NCI-H524 treated with DMSO at 0.1 percent for 48 hours (cell line): ENCODE data around the gene ERP29.
"Not testable (repeated sequence)": the region's sequence is repeated elsewhere in the genome, so short reads cannot be mapped to it uniquely, and the experiment has no call there.

ENCODE experiments used
- DNase-seq: peaks from one replicate; lab custom pipeline; 2025; lab: John Stamatoyannopoulos, UW

ERP29 gene

GRCh38 chr12:112012775-112013600, at the start of gene ERP29, which contains the start of gene TMEM116:
ERP29 (plus strand) TSS chr12:112013426; CDS start chr12:112013466, 40 bp downstream.
TMEM116 (minus strand) TSS chr12:112013165; CDS start chr12:112005270, 7,895 bp downstream.
- peak; percentile 62 for DNase-seq

GRCh38 chr12:111964935-111965334, 48.3 kb upstream of the ERP29 start:
- DNase-seq = no peak

- no peak for DNase-seq
These were observed 41.4 kb upstream of the ERP29 start for GRCh38 chr12:111971800-111972199.

GRCh38 chr12:111975161-111975931, 37.9 kb upstream of the ERP29 start:
- DNase-seq = no peak

- no peak for DNase-seq
These were observed 36.9 kb upstream of the ERP29 start for GRCh38 chr12:111976291-111976690.

- no peak for DNase-seq
These were observed 36.4 kb upstream of the ERP29 start for GRCh38 chr12:111976860-111977259.

GRCh38 chr12:111978545-111978944, 34.7 kb upstream of the ERP29 start:
- DNase-seq = no peak

- no peak for DNase-seq
These were observed 32.6 kb upstream of the ERP29 start for GRCh38 chr12:111980598-111980997.

- no peak for DNase-seq
These were observed 31.2 kb upstream of the ERP29 start for GRCh38 chr12:111981987-111982386.

GRCh38 chr12:111984820-111985219, 28.4 kb upstream of the ERP29 start:
- no peak for DNase-seq

GRCh38 chr12:111991535-111991934, 21.7 kb upstream of the ERP29 start:
- DNase-seq = no peak

GRCh38 chr12:111991946-111992345, 21.3 kb upstream of the ERP29 start:
- no peak for DNase-seq

- no peak for DNase-seq
These were observed 20.8 kb upstream of the ERP29 start for GRCh38 chr12:111992464-111992863.

- DNase-seq = no peak
These were observed 19.7 kb upstream of the ERP29 start for GRCh38 chr12:111993292-111994150.

- not testable (repeated sequence) for DNase-seq
These were observed 18.8 kb upstream of the ERP29 start for GRCh38 chr12:111994211-111995111.

GRCh38 chr12:111995782-111996480, 17.3 kb upstream of the ERP29 start:
- no peak for DNase-seq

- no peak for DNase-seq
These were observed 15.9 kb upstream of the ERP29 start for GRCh38 chr12:111997300-111997699.

- no peak for DNase-seq
These were observed 15.2 kb upstream of the ERP29 start for GRCh38 chr12:111998015-111998414.

- not testable (repeated sequence) for DNase-seq
These were observed 14.1 kb upstream of the ERP29 start for GRCh38 chr12:111999129-111999528.

GRCh38 chr12:112000820-112001219, 12.4 kb upstream of the ERP29 start:
- no peak for DNase-seq
